Right hindlimb (tissue), 1 donor: Measurements from ENCODE around the gene MAP4K3.

Experiments used
- DNase-seq: peaks from one replicate; pipeline ENCODE4 v3.0.0-alpha.2; 2018

Gene MAP4K3

DNA sequence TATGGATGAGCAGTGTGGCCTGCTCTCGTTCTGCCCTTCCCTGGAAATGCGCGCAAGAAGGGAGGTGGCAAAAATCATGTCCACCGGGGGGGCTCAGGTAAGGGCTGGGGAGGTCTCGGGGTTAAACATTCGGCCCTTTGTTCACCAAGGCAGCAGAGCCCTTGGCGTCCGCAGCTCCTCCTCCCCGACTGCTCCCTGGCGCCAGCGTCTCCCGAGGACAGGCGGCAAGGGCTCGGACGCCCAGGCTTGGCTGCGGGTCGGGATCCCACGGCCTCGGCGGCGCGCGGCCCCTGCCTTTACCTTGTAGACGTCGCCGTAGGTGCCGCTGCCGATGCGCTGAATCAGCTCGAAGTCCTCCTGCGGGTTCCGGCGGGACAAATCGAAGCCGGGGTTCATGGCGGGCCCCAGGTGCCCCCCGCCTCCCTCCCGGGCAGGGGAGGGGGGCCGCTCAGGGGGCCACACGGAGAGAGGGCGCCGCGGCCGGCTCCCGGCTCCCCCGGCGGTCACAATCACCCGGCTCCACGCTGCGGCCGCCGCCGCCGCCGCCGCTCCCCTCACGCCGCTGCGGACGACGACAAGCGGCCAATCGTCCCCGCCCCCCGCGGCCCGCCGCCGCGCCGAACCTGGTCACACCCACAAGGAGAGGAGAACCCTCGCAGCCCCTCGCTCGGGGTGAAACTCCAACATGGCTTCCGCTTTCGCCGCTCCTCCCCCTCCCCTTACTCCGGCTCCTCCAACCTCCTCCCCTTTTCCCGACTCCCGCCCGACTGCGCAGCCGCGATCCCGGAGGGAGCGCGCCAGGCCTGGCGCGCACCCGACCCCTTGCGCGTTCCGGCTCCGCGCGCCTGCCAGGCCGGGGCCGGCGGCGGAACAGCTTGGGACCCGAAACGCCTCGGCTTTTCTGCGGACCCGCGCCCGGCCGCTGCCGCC lies at the start of gene MAP4K3:
Gene MAP4K3, minus strand, starts transcription at position 694 of the 930 bp plus-strand sequence. Its CDS starts 298 bp downstream, at position 396.
- DNase-seq: peak; percentile 97

DNA sequence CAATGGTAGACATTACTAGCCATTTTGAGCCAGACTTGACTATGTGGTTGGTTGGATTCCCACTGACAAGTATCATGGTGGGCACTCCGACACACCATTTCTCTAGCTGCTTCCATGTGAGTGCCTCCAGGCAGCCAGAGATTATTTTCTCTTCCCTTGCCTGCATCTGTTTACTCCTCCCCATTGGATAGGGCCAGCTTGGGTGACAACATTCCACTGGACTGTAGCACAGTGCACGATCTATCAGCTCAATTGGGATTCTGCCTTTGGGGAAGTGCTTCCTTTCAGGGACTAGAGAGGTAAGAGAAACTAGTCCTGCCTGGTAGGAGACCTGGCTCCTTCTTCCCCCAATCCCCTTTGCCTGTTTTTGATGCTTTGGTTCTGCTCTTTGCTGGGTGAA lies 49.0 kb upstream of the MAP4K3 start:
- no peak for DNase-seq

DNA sequence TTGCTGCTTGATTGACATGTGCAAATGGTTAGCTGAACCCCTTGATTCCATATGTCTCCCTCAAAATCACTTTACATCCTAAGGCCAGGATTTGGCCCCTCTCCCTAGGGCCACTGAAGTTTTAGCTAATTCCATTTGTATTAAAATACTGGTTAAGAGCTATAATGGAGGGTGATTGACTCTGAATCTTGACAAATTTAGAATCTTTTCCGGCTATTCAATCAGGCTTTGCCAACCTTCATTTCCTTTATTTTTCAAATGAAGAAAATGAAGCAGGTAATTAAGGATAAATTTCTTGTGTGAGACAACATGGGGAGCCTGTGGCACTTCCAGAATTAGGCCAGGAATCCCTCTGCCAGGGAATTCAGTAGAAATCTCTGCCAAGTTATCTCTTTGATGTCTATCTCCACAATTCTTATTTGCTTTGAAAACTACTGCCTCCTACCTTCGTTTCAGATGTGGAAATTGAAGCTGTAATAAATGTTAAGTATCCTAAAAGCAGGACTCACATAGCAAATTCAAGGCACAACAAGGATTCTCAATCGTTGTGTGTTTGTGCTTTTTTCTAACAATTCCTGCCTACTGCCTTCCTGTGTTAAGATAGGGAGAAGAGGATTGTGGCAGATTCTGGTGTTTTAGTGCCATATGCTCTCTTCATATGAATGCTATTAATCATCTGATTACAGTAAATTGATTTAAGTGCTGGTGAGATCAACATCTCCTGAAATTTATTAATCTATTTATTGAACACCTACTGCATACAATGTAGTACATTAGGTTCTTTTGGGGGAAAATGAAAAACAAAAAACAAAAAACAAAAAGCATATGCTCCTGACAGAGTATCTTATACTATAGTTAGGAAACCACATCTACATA lies 47.8 kb upstream of the MAP4K3 start:
- no peak for DNase-seq

DNA sequence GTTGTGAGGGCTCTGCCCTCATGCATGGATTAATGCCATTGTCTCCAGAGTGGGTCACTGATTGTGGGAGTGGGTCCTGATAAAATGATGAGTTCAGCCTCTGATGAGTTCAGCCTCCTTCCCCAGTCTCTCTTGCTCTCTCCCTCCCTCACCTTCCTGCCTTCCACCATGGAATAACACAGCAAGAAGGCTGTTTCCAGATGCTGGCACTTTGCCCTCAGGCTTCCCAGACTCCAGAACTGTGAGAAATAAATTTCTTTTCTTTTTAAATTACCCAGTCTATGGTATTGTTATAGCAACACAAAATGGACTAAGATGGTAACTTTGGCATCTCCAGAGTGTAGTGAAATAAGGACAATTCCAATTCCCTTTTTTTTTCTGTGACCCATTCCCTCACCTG lies 47.1 kb upstream of the MAP4K3 start:
- no peak for DNase-seq

DNA sequence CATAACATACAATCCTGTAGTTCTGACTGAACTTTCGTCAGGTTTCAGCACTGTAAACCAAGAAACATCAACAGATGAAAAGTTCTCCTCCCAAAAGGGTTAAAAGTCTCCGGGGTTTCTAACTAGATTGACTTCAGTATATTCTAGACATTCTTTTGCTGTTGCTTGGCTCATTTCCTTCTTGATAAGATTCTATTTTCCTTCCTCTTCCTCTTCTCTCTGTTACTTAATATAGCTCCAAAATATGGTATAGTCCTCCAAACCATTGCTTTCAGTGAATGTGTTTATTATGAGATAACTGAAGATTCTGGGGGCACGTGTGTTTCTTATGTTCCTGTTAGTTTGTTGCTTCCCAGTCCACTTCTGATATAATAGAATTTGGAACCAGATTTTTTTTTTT lies 46.4 kb upstream of the MAP4K3 start:
- no peak for DNase-seq

DNA sequence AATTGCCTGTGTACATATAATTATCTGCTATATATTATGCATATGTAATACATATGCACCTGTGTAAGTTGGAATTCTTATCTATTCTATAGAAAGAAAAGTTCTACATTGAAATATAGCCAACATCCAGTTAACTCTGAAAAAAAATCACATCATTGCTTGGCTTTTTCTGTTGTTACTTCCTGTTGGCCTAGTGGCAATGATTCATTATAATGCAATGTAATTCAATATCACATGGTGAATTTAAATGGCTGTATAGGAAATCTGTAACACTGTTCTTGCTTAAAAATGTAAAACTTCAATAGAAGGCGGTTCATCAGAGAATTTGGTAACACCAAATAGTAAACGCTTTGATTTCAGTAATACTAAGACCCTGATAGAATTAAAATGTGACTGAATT lies 44.5 kb upstream of the MAP4K3 start:
- no peak for DNase-seq

DNA sequence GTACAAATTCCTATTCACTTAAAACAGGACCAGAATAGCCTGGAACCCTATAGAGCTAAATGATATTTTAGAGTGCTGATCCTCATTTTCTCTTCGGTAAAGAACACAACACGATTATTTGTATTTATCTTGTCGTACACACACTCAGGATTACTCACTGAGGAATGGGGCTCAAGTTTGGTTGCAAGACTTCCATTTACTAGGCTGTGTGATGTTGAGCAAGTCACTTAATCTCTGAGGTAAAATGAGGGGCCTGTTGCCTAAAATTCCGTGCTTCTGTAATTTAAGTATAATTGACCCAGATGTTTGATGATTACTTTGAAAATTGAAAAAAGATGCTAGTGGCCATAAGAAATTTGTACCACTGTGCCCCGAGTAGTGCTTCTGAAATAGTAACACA lies 42.6 kb upstream of the MAP4K3 start:
- no peak for DNase-seq

DNA sequence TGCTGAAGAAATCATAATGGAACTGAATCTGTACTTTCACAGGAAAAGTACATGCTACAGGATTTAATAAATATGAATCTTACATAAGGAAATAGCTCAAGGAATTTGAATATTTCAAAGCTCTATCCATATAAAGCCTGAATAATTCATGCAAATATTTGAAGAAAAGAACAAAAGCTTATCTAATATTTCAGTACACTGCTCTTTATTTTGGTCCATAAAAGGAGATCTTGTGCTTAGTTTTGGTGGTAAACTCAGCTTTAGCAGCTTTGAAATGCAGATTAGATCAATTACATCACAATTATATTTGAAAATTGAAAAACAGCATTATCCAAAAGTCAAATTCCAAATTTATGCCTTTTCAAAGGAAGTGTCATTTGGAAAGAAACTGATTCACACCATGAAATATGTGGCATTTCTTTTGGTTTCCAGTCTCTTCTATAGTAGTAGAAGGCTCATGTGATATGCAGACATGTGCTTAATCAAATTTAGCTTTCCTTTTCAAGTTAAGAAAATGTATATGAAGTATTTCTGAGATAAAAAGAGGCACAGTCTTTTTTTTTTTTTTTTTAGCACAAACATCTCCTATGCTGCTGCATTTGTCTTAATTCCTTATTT lies 42.1 kb upstream of the MAP4K3 start:
- DNase-seq: no peak

DNA sequence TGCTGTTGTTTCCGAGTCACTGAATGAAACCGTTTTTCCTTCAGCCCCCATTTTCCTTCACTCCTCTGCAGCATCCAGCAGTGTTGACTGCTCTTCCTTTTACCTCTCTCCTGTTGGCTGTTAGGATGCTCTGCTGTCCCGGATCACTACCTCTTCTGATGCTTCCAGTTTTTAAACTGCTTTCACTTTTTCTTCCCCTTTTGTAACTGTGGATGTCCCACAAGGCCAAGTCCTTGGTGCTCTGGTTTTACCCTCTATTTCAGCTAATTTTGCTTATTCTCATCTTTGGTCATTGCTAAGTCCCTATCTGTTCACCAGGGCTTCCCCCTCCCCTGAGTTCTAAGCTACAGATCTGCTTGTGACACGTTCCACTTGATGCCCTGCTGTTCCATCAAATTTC lies 39.4 kb upstream of the MAP4K3 start:
- DNase-seq: no peak

DNA sequence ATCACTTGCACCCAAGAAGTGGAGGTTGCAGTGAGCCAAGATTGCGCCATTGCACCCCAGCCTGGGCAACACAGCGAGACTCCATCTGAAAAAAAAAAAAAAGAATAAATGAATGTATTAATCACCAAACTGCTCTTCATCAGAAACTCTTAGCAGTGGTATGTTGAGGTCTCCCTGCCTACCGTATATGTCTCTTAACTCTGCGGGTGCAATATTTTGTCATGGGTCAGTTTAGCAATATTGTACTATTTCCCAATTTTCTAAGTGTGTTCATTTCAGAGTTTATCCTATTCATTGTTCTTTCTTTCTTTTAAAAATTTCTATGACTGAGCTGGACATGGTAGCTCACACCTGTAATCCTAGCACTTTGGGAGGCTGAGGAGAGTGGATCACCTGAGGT lies 37.9 kb upstream of the MAP4K3 start:
- no peak for DNase-seq

DNA sequence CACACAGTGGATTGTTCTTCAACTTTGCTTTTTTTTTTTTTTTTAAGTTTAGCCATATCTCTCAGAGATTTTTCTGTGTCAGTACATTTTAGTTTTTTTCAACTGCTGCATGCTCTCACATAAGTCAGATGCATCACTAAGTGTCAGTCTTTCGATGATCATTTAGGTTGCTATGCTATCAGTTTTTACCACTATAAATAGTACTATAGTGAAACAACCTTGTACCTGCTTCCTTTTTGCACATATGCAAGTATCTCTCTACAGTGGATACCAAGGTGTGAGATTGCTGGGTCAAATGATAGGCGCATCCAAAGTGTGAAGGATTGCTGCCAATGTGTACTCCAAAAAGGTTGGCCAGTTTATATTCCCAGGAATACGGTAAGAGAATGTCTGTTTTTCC lies 33.5 kb upstream of the MAP4K3 start:
- DNase-seq: no peak

DNA sequence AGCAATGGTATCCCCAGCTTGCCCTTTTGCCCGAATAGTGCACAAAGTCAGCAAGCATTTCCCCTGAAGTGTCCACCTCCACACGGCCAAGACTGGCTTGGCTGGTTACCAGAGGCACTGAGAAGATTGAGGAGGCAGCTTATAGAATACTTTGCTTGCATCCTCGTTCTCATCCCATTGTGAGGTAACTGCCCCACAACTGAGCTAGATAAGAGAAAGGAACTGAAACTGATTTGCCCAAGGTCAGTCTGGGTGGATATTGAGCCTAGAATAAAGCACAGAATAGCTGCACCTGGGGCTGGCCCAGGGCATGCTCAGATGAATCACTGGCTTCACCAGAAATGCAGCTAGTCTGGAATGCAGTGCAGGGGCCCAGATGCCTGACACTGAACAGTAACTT lies 32.7 kb upstream of the MAP4K3 start:
- DNase-seq: peak; percentile 49

DNA sequence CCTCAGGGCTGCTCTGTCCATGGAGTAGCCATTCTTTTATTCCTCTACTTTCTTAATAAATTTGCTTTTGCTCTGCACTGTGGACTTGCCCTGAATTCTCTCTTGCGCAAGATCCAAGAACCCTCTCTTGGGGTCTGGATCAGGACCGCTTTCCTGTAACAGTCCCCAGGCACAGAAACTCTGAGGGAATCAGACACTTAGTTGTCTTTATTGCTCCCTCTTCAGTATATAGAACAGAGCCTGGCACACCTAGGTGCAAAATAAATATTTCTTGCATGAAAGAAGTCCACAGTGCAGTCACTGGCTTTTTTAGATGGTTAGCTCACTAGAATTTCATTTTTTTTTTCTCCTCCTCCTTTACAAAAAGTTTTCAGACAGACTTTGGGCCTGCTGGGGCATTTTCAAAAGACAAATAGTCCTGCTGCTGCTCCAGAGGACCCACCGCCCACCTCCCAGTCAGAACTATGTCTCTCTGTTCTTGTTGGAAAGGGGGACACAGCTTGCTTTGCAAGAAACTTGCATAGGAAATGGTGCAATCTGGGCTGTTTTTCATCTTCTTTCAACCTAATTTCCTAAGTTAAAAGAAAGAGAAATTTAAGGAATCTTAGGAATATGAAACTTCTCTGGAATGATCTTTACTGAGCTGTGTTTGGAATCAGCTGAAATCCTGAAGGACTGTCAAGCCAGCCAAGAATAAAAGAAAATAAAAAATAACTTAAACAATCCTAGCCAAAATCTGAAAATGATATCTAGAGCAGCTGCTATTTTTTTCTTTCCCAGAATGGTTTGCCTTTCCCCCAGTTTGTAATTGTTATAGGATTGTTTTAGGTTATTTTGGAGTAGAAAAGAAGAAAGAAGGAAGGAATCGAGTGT lies 31.7 kb upstream of the MAP4K3 start:
- peak; percentile 54 for DNase-seq

DNA sequence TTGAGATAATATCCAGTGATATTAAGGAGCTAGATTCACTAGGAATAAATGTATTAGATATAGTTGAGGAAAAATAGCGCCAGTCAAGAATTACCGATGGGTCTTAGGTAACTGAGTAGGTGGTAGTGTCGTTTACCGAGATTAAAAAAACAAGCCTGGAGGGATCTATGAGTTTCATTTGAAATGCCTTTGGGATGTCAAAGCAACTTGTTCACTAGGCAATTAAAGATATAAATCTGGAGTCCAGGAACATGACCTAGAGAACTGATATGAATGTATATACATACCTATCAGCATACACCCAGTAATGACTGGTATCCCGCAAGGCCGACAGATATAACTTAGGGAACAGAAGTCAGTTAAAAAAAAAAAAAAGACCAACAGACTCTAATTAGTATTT lies 29.2 kb upstream of the MAP4K3 start:
- DNase-seq: no peak

DNA sequence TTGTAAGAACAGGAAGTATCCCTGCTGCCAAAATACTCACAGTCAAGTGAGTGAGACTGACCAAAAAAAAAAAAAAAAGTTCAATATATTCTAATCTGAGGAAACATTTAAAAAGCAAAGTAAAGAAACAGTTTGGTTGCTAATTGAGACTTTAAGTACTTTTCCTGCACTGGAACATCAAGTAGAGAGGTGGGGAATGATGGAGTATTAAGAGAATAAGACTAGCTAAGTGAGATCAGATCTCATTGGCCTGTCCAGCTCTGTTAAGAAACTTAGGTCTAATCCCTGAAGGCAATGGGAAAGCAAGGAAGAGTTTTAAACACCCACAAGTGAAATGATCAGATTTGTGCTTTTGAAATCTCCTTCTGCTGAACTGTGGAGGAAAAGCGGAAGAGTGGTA lies 27.8 kb upstream of the MAP4K3 start:
- DNase-seq: no peak

DNA sequence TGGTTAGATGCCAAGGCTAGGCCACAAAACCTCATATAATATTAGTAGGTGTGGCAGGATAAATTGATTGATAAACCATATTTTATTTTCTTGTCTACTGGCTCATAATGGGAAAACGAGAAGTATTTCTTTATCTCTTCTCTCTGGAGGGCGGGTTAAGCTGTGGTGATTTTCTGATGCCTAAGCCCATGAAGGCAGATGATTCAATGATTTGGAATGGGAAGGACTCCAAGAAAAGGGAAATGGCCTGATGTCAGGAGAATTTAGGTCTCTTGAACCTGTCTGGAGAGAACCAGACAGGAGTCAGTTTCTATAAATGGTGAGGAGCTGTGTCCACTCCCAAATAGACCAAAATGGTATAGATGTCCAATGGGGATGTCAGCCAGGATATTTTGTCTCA lies 18.7 kb upstream of the MAP4K3 start:
- DNase-seq: no peak

DNA sequence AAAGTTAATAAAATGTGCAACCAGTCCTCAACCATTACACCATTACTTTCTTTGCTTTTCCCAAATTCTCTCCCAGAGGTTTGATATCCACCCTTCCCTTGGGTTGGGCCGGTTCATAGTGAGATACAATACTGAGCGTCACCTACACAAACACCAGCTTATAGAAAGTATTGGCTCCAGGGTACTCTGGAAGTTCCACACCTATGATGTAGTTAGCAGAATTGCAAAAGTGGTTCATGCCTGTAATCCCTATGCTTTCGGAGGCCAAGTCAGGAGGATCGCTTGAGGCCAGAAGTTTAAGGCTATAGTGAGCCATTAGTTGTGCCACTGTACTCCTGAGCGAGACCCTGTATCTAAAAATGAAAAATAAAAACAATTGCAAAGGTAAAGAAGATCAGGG lies 15.3 kb upstream of the MAP4K3 start:
- no peak for DNase-seq

DNA sequence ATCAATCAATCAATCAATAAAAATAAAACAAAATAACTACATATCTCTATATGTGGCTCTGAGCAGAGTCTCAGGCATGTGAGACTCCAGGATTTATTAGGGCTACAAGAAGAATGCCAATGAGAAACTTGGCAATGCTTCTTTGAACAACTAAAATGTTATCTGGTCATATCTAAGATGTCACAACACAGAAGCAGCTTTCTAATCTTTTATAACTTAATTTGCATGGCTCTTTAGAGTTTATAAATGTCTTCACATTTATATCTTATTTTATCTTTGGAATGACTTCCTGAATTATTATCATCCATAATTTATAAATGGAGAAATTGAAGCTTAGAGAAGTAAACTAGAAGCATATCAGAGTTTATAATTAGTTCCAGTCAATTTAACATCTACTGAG lies 14.9 kb upstream of the MAP4K3 start:
- DNase-seq: no peak

DNA sequence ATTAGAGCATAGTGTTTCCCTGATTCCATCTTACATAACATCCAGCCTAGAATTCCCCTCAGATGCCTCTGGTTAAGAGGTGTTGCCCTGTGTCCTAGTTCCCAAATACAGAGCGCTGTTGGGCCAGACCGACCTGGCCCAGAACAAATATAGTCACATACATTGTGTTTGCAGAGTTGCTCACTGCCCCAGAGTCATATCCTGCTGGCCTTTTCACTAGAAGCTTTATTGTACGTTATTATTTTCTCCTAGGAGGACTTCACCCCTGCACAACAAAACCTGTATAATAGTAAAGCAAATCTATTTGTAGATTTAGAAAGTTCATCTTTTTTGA lies 11.1 kb upstream of the MAP4K3 start:
- no peak for DNase-seq

DNA sequence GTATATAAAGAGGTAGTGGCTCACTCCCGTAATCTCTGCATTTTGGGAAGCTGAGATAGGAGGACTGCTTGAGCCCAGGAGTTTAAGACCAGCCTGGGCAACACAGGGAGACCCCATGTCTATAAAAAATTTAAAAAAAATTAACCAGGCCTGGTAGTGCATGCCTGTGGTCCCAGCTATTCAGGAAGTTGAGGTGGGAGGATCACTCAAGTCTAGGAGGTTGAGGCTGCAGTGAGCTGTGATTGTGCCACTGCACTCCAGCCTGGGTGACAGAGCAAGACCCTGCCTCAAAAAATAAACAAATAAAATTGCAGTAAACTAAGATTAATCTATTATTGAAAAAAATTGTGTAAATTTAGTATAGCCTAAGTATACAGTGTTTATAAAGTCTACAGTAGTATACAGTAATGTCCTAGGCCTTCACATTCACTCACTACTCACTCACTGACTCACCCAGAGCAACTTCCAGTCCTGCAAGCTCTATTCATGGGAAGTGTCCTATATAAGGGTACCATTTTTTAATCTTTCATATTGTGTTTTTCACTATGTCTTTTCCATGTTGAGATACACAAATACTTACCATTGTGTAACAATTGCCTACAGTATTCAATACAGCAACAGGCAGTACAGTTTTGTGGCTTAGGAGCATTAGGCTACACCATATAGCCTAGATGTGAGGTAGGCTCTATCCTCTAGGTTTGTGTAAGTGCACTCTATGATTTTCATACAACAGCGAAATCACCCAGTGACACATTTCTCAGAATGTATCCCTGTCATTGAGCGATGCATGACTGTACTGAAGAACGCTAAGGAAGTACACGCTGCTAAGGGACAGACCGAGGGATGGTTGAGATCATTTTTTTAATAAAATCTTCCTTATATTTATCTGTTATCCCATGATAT lies 10.4 kb upstream of the MAP4K3 start:
- DNase-seq: no peak

DNA sequence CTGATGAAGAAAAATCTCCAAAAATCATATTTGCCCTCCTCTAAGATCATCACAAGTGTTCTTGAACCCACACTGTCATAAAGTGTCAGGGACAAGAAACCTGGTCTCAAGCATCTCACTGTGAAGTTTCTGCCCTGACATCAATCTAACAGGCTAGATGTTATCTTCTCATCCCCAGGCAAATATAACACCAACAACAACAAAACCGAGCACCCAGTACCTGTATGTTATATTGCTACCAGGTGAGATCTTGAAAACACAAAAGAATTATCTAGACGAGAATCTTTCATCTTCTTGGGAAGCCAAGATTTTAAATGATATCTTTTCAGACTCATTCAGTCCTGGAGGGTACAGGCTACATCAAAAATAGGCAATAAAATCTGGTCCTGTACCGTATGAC lies 8.8 kb upstream of the MAP4K3 start:
- no peak for DNase-seq

DNA sequence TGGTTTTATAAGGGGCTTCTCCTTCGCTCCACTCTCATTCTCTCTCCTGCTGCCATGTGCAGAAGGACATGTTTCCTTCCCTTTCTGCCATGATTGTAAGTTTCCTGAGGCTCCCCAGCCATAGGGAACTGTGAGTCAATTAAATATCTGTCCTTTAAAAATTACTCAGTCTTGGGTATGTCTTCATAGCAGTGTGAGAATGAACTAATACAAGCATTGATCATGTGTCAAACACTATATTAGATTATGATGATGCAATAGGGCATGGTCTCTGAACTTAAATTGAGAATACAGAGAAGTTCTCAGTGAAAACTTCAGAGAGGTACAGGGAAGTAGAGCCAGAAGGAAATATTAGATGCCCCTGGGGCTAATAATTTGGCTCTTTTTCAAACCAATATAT lies 5.9 kb upstream of the MAP4K3 start:
- no peak for DNase-seq
